ENCODE results near the gene MUC21.

GRCh38 chr6:30972816-30973215, 10.7 kb upstream of the MUC21 start:
- TF ChIP-seq POLR2A (IDR thresholded peaks at IDR 0.05; ENCODE audit: low read length) (no peak), GATA1 (IDR thresholded peaks at IDR 0.05; ENCODE audit: low read depth, low read length) (no peak)

Measured in erythroblast (primary cell).